MG63 (cell line): Measurements from ENCODE around the gene FKBP3. TPM values are rescaled to one million over a fixed set of nuclear protein-coding genes. Genes with fewer than 3 reads are reported as not detected.
A peak's percentile ranks its signal among the peaks of the same experiment; 100 is the strongest.
"Not testable (repeated sequence)": the region's sequence is repeated elsewhere in the genome, so short reads cannot be mapped to it uniquely, and the experiment has no call there.

Experiments
- DNase-seq: peaks from one replicate; pipeline ENCODE4 v3.0.0-alpha.2; 2020
- H3K27me3 ChIP-seq: fragments of 250-450 bp; sonication (Bioruptor Pico); 2 replicates; pipeline ENCODE4 v1.5.1; 2020; ENCODE audit warnings: mild to moderate bottlenecking, moderate library complexity
- H3K36me3 ChIP-seq: fragments of 250-450 bp; sonication (Bioruptor Pico); 2 replicates; pipeline ENCODE4 v1.5.1; 2020; ENCODE audit warnings: mild to moderate bottlenecking, moderate library complexity
- H3K4me3 ChIP-seq: fragments of 250-450 bp; sonication (Bioruptor Pico); 2 replicates; pipeline ENCODE4 v1.5.1; 2020; ENCODE audit warnings: mild to moderate bottlenecking, moderate library complexity
- H3K9me3 ChIP-seq: fragments of 250-450 bp; sonication (Bioruptor Pico); 2 replicates; pipeline ENCODE4 v1.5.1; 2020; ENCODE audit warnings: mild to moderate bottlenecking, moderate library complexity
- total RNA-seq: library from RNA; depleted of rRNA; stranded (reverse); fragments of >200 nt; shearing (Covaris generic); gene quantifications from 2 replicates; pipeline ENCODE4 v1.2.3, GENCODE V29; 2014; ENCODE audit warnings: low replicate concordance; rRNA removed

Gene FKBP3
- 22.4 and 49.9 TPM in 2 replicates for total RNA-seq

- DNase-seq = peak; percentile 94
These were observed at the start of gene FKBP3 for GRCh38 chr14:45134051-45134958. Gene FKBP3, minus strand, starts transcription at chr14:45134481. Its CDS starts 25 bp downstream, at chr14:45134456.

GRCh38 chr14:45181806-45182205 lies 47.5 kb upstream of the FKBP3 start:
- Histone ChIP-seq H3K4me3 (no peak overlapping the region), H3K27me3 (no peaks in the 10 kb centered on the region), H3K36me3 (no peaks in the 10 kb centered on the region; the same call in 1 of the 2 replicates), H3K9me3 (no peaks in the 10 kb centered on the region)
- DNase-seq = no peak

More at GRCh38 chr14:45134051-45134958, at the start of gene FKBP3:
- peaks cover 11% of the 10 kb centered on the region for H3K36me3 ChIP-seq
- H3K4me3 ChIP-seq = peak within 1 kb of the TSS; percentile 89
- H3K9me3 ChIP-seq = no peaks in the 10 kb centered on the region
- H3K27me3 ChIP-seq = no peaks in the 10 kb centered on the region

GRCh38 chr14:45181329-45181728 lies 47.0 kb upstream of the FKBP3 start:
- Histone ChIP-seq H3K4me3 (no peak overlapping the region), H3K36me3 (no peaks in the 10 kb centered on the region; the same call in 1 of the 2 replicates), H3K27me3 (no peaks in the 10 kb centered on the region), H3K9me3 (no peaks in the 10 kb centered on the region)
- no peak for DNase-seq

GRCh38 chr14:45177076-45177475 lies 42.8 kb upstream of the FKBP3 start:
- Histone ChIP-seq H3K4me3 (no peak overlapping the region), H3K36me3 (no peaks in the 10 kb centered on the region; the same call in 1 of the 2 replicates), H3K9me3 (no peaks in the 10 kb centered on the region), H3K27me3 (no peaks in the 10 kb centered on the region)
- no peak for DNase-seq

DNA sequence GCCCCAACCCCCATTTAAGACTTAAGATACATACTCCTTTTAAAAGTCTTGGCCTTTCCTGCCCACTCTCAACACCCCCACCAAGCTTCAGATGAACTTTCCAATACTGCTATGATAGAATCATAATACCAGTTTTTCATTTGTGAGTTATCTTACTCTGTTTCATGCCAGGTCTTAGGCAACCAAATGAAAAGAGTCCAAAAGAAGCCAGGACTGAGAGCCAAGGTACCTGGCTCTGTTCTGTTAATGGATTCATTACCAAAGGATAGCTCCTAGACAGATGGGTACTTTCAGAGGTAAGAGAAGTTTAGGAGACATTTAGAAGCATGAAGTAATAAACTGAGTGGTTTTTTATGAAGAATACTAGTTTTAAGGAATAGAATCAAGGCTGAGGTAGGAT lies 35.6 kb upstream of the FKBP3 start:
- DNase-seq = no peak
- Histone ChIP-seq H3K27me3 (no peaks in the 10 kb centered on the region), H3K36me3 (no peaks in the 10 kb centered on the region), H3K4me3 (no peak overlapping the region), H3K9me3 (no peaks in the 10 kb centered on the region)

- no peak for DNase-seq
- Histone ChIP-seq H3K4me3 (no peak overlapping the region), H3K36me3 (no peaks in the 10 kb centered on the region), H3K27me3 (no peaks in the 10 kb centered on the region), H3K9me3 (no peaks in the 10 kb centered on the region)
These were observed 21.8 kb upstream of the FKBP3 start for GRCh38 chr14:45156067-45156466.

- H3K4me3 ChIP-seq = no peak overlapping the region
These were observed 16.2 kb upstream of the FKBP3 start for GRCh38 chr14:45150386-45150890.

GRCh38 chr14:45149602-45150001 lies 15.3 kb upstream of the FKBP3 start:
- DNase-seq = no peak
- no peak overlapping the region for H3K4me3 ChIP-seq
- no peaks in the 10 kb centered on the region for H3K27me3 ChIP-seq
- no peaks in the 10 kb centered on the region for H3K9me3 ChIP-seq
- no peaks in the 10 kb centered on the region for H3K36me3 ChIP-seq

More at GRCh38 chr14:45150386-45150890, 16.2 kb upstream of the FKBP3 start:
- no peak for DNase-seq
- Histone ChIP-seq H3K27me3 (no peaks in the 10 kb centered on the region), H3K36me3 (no peaks in the 10 kb centered on the region), H3K9me3 (no peaks in the 10 kb centered on the region)

- no peaks in the 10 kb centered on the region for H3K9me3 ChIP-seq
- H3K27me3 ChIP-seq = no peaks in the 10 kb centered on the region
- H3K36me3 ChIP-seq = no peaks in the 10 kb centered on the region
- no peak overlapping the region for H3K4me3 ChIP-seq
- DNase-seq = no peak
These were observed 10.9 kb upstream of the FKBP3 start for GRCh38 chr14:45145214-45145613.

GRCh38 chr14:45144658-45145057 lies 10.4 kb upstream of the FKBP3 start:
- no peaks in the 10 kb centered on the region for H3K36me3 ChIP-seq
- H3K9me3 ChIP-seq = no peaks in the 10 kb centered on the region
- no peak for DNase-seq
- no peaks in the 10 kb centered on the region for H3K27me3 ChIP-seq
- H3K4me3 ChIP-seq = no peak overlapping the region

GRCh38 chr14:45142083-45142482 lies 7.8 kb upstream of the FKBP3 start:
- H3K27me3 ChIP-seq, H3K4me3 ChIP-seq, DNase-seq, H3K36me3 ChIP-seq, H3K9me3 ChIP-seq: not testable (repeated sequence)

GRCh38 chr14:45140661-45141187 lies 6.4 kb upstream of the FKBP3 start:
- Histone ChIP-seq H3K36me3 (no peaks in the 10 kb centered on the region), H3K4me3 (no peak overlapping the region), H3K9me3 (no peaks in the 10 kb centered on the region), H3K27me3 (no peaks in the 10 kb centered on the region)
- no peak for DNase-seq

GRCh38 chr14:45136399-45136798 lies 2.1 kb upstream of the FKBP3 start:
- no peaks in the 10 kb centered on the region for H3K36me3 ChIP-seq
- peak overlapping the region; percentile 89 for H3K4me3 ChIP-seq
- H3K9me3 ChIP-seq = no peaks in the 10 kb centered on the region
- DNase-seq = no peak
- H3K27me3 ChIP-seq = no peaks in the 10 kb centered on the region

- Histone ChIP-seq H3K4me3 (peak within 1 kb of the TSS; percentile 89), H3K27me3 (no peaks in the 10 kb centered on the region), H3K9me3 (no peaks in the 10 kb centered on the region), H3K36me3 (no peaks in the 10 kb centered on the region; the same call in 1 of the 2 replicates)
- peak; percentile 88 for DNase-seq
These were observed 1.5 kb upstream of the FKBP3 start, which contains the start of gene FANCM for GRCh38 chr14:45135659-45136395. Gene FANCM, plus strand, starts transcription at chr14:45135930. Its CDS starts 102 bp downstream, at chr14:45136032.

DNA sequence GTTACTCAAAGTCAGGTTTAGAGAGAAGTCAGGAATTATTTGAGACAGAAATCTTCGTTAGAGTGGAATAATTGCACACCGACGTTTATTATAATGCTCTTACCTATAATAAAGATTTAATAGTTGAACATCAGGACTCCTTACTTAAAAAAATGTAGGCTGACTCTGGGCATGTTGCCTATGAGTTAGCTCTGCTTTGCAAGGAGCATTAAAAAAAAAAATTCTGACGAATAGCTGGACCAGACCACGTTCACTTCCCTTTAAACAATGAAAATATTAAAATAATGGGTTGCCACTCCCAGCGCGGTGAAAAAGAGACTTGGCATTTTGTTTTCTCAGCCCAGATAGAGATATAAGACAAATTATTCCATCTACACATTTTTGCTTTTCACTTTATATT lies 875 bp upstream of the FKBP3 start:
- Histone ChIP-seq H3K27me3 (no peaks in the 10 kb centered on the region), H3K36me3 (peaks cover 5% of the 10 kb centered on the region), H3K9me3 (no peaks in the 10 kb centered on the region), H3K4me3 (peak overlapping the region; percentile 89)
- no peak for DNase-seq

GRCh38 chr14:45133683-45134050 lies 614 bp downstream of the FKBP3 start:
- Histone ChIP-seq H3K9me3 (no peaks in the 10 kb centered on the region), H3K27me3 (no peaks in the 10 kb centered on the region), H3K36me3 (peaks cover 17% of the 10 kb centered on the region), H3K4me3 (peak overlapping the region; percentile 89)
- DNase-seq = no peak
